Nucleus accumbens (tissue), 56 donors: ENCODE results near the gene BAMBI.
"Not testable (repeated sequence)": the region's sequence is repeated elsewhere in the genome, so short reads cannot be mapped to it uniquely, and the experiment has no call there.

ENCODE experiments used
- DNase-seq, 56 donors: peaks; one replicate each; lab custom pipeline; 2025; lab: John Stamatoyannopoulos, UW

BAMBI gene, protein sequence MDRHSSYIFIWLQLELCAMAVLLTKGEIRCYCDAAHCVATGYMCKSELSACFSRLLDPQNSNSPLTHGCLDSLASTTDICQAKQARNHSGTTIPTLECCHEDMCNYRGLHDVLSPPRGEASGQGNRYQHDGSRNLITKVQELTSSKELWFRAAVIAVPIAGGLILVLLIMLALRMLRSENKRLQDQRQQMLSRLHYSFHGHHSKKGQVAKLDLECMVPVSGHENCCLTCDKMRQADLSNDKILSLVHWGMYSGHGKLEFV

GRCh38 chr10:28676968-28677887 is at the start of gene BAMBI:
TSS of gene BAMBI (plus strand) at chr10:28677521. CDS start at chr10:28677898, 377 bp downstream.
- DNase-seq = peak; percentile 28 to 96 (median 86)

DNA sequence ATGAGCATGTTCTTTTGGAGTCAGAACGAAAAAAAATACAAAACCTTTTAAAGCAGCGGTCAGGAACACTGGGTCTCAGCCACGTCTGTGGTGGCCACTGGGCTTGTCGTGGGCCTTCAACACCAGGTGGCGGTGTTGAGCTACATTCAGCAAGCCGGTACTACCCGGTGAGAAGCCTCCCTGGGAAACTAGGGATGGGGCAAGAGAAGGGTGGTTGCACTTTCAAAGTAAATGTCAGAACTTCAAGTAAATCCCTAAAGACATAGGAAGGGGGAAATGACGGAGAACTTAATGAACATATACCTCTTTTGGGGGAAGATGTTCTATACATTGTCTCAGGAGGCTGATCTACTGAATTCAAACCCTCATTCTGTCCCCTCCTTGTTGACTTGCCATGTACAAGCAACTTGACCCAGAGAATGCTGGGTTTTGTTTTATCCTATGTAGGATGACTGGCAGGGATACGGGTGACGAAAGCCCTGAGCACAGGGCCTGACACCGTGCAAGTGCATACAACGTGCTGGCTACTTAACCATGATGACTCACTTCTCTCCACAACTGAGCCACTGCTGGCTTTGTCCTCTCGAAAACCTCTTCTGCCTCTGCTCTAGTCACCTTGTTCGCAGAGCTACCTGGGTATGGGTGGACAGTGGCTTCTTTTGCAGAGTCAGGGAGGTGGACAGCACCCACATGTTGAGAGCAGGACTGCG is 49.0 kb upstream of the BAMBI start:
- peak in 52 of 56 donors; percentile 2 to 86 (median 50) for DNase-seq

- no peak for DNase-seq
Observed at GRCh38 chr10:28631896-28632583, 45.3 kb upstream of the BAMBI start.

DNA sequence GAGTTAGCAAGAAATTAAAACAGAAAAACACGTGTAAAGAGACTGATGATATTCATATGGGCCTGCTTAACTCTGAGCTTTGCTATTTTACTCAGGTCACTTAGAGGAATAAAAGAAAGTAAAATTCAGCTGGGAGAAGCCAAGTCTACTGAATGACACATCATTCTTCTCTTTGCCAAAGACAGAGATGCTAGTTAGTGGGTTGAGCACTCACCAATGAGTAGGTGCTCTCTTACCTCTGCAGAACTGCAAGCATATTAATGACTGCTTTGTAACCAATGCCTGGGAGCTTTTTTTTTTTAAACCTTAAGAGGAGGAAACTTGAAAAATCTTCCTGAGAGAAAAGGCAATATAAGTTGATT is 44.8 kb upstream of the BAMBI start:
- no peak for DNase-seq

DNA sequence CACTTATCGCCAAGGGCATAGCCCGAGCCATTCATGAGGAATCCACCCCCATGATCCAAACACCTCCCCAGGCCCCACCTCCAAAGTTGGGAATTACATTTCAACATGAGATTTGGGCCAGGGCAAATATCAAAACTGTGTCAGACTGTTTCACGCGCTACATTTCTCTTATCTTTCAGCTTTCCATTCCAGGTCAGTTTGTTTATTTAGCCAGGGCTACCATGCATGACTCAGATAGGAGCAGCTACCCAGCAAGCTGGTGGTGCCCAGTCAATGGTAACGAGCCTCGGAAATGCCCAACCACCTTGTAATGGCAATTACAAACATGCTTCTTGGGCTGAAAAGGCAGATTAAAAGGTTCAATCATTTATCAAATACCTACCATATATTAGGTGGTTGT is 43.6 kb upstream of the BAMBI start:
- no peak for DNase-seq

DNA sequence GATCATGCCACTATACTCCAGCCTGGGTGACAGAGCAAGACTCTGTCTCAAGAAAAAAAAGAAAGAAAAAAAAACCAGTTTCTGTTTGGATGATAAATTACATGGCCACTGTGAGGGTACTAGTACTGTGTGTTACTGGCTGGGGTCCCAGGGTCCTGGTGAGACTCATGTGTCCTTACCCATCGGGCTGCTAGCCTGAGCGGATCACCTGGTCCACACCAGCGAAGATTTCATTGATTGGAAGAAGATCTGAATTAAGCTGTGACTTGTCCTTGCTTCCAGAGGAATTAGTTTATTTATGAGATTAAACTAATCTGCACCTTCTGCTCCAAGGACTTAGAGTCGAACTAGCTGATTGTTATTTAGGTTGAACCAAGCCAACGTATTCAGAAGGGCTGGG is 40.0 kb upstream of the BAMBI start:
- DNase-seq = no peak

GRCh38 chr10:28638392-28638791 is 38.9 kb upstream of the BAMBI start:
- DNase-seq = no peak

DNA sequence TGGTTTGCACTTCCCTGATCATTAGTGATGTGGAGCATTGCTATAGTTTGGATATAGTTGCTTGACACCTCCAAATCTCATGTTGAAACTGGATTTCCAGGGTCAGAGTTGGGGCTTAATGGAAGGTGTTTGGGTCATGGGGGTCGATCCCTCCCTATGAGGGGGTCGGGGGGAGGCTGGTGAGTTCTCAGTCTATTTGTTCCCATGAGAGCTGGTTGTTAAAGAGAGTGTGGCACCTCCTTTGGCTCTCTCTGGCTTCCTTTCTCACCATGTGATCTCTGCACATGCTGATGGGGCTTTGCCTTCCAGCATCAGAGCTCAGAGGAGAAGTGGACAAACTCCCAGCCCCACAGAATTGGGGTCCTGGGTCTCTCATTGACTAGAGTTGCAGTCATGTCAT is 36.8 kb upstream of the BAMBI start:
- no peak for DNase-seq

DNA sequence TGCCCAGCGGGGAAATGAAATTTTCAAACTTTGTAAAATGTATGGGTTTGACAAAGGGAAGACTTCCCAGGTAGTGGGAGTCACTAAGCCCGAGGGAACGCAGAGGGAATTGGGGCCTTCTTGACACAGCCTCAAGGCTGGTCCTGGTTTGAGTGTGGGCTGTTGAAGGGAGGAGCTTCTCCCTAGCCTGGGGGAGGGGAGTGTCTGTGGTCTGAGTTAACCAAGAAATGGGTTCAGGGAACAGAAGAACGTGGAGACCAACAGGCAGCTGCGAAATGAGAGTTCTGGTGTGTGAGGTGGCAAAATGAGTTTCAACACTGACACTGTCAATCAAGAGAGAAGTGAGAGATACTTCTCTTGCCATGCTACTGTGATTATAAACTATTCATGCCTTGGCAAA is 32.7 kb upstream of the BAMBI start:
- DNase-seq = no peak

- DNase-seq = no peak
Observed at GRCh38 chr10:28652106-28652505, 25.2 kb upstream of the BAMBI start.

DNA sequence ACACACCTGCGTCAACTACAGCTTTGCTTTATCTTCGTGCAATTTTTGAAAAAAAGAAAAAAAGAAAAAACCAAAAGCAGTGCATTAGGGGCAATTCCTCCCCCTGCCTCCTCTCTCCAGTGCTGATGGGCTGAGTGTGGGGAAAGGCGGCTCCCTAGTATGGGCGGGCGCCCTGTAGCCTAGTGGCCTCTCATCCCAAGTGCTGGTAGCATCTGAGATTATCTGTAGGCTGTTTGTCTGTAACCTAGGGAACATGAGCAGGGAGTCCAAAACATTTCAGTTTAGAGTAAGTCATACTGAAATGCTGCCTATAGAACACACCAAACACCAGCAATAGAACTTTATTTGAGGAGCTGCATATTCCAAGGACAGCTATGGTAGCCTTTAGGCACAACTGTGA is 24.6 kb upstream of the BAMBI start:
- DNase-seq = no peak

DNA sequence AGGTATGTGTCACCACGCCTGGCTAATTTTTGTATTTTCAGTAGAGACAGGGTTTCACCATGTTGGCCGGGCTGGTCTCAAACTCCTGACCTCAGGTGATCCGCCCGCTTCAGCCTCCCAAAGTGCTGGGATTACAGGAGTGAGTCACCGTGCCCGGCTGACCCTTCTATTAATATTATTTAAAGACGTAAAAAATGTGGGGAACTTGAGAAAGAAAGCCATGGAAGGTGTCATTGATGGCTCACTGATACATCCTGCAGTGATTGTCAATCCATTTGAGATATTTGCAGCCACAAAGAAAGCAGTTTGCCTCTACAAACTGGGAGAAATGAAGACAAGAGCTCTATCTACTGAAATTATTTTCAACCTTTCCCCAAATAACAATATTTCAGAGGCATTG is 18.5 kb upstream of the BAMBI start:
- not testable (repeated sequence) for DNase-seq

GRCh38 chr10:28661035-28661434 is 16.3 kb upstream of the BAMBI start:
- DNase-seq = no peak

DNA sequence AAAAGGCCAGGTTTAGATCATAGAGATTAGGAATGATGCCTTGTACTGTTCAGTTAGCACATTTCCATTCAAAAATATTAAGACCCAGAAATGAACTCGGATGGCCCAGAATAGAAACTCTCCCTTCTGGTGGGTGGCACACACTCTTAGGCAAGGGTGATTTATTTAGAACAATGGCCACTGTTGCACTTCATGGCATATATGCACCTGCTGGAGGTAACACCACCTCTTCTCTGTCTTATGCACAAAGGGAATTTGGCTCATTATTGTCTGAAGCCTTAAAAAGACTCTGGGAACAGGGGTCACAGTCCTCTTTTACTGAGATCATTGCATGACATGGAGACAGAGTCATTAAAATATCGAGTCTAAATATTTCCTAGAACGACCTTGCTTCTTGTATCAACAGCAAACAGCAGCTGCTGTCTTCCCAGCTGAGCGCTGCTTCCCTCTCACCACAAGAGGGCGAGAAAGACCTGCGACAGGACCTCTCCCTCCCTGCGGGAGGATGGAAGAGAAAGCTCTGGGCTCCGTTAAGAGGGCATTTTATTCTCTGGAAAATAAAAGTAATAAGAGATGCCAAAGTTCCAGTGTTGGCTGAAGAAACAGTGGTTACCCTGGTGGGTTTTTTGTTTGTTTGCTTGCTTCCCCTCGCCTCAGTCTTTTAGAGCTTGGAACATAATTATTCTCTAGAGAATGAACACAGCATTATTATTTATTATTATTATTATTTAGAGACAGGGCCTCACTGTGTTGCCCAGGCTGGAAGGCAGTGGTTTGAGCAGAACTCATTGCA is 13.5 kb upstream of the BAMBI start:
- peak in 52 of 56 donors; percentile 3 to 85 (median 60) for DNase-seq

- DNase-seq = no peak
Observed at GRCh38 chr10:28664369-28664740, 13.0 kb upstream of the BAMBI start.

DNA sequence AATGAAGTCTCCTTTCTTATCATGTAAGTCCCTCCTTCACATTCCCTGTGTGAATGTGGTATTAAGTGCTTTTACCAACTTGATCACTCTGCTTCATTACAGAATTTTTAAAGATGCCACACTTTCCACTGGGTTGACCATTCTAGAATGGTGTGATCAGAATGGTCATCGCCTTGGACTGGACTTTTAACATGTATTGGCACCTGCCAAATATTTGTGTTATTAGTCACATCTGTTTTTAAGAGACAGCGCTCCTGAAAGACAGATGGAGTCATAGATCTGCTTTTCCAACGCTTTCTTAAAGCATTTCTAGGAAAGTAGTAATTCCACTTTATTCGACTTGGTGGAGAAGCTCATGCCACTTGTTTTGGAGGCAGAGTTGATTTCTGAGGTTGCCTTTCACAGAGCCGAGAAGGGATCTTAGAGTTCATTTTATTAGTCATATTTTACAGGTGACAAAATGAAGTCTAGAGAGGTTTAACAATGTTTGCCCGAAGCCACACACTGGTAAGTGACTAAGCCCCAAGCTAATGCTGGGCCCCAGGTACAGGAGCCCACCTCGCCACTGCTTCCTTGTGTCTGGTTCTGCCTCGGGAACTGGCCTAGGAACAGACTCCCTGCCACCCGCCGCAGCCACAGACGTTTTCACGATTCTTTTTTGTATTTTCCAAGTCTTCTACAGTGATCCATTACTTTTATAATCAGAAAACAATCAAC is 10.4 kb upstream of the BAMBI start:
- no peak for DNase-seq

DNA sequence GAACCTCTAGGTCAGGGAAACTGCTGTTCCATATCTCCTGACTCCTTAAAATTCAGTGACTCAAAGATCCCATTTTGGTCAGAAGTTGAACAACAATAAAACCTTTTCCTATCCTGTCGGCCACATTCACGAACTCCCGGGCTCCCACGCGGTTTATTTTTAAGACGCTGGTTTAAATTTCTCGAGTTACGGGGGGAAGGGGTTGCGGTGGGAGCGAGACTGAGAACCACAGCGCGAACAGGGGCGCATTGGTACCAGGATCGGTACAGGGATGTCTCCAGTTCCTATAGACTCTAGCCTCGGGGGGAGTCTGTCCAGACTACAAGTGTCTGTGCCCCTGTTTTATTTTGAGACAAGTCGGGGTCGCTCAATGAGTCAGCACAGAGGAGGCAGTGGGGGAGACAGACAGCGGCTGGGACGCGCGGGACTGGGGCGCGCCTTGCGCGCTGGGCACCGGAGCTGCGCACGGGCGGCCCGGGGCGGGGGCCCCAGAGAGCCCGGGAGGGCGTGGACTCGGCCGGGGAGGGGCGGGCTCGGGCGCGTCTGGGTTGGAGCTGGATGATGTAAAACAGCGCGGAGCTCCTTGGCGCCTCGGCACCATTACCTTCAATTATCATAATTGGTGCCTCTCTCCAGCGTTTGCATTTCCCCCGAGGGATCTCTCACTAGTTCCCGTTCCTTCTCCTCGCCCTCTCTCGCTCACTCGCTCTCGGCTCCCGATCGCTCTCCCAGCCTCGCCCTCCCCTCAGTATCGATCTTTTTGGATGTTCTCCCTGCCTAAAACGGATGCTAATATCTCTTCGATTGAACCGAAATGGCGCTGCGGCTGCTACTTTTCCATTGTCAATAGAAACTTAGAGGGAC is 8.7 kb upstream of the BAMBI start:
- peak in 9 of 56 donors; percentile 2 to 36 (median 18) for DNase-seq
